PFSK-1 (cell line): Measurements from ENCODE around the gene RASAL2.

ENCODE experiments used
- POLR2AphosphoS5 ChIP-seq: IDR thresholded peaks from 2 replicates; pipeline ENCODE4 v1.6.1; 2012; ENCODE audit warnings: low read depth, mild to moderate bottlenecking, control low read depth, low read length, moderate library complexity
- TF ChIP-seq, protein P1 (sequence below), 2 experiments: IDR thresholded peaks; 2 replicates each; pipeline versions ENCODE4 v1.6.1 to v1.8.0; 2011 to 2012; ENCODE audit warnings: low read depth in 2 of 2, low read length in 2 of 2, control low read depth in 1 of 2, inconsistent platforms in 1 of 2, mild to moderate bottlenecking in 1 of 2, moderate library complexity in 1 of 2; ENCODE audit not compliant: insufficient read depth in 1 of 2

DNA sequence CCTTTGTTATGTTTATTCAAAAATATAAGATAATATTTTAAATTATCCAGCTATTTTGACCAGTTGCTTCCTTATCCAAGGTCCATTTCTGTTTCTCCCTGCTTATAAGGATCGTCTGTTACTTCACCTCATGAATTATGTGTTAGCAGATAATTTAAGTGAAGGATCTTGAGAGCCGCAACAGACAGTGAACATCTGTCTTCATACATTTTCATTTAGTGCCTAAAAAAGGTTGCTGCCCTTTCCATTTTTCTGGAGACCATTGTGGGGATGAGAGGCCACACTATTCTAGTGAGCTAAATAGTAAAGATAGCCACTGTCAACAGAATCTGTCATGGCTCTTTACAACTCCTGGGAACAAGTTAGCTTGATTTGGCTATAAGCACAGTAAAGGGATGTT is 248.8 kb downstream of the RASAL2 start:
- TF ChIP-seq, protein P1, sequence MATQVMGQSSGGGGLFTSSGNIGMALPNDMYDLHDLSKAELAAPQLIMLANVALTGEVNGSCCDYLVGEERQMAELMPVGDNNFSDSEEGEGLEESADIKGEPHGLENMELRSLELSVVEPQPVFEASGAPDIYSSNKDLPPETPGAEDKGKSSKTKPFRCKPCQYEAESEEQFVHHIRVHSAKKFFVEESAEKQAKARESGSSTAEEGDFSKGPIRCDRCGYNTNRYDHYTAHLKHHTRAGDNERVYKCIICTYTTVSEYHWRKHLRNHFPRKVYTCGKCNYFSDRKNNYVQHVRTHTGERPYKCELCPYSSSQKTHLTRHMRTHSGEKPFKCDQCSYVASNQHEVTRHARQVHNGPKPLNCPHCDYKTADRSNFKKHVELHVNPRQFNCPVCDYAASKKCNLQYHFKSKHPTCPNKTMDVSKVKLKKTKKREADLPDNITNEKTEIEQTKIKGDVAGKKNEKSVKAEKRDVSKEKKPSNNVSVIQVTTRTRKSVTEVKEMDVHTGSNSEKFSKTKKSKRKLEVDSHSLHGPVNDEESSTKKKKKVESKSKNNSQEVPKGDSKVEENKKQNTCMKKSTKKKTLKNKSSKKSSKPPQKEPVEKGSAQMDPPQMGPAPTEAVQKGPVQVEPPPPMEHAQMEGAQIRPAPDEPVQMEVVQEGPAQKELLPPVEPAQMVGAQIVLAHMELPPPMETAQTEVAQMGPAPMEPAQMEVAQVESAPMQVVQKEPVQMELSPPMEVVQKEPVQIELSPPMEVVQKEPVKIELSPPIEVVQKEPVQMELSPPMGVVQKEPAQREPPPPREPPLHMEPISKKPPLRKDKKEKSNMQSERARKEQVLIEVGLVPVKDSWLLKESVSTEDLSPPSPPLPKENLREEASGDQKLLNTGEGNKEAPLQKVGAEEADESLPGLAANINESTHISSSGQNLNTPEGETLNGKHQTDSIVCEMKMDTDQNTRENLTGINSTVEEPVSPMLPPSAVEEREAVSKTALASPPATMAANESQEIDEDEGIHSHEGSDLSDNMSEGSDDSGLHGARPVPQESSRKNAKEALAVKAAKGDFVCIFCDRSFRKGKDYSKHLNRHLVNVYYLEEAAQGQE (IDR thresholded peaks at IDR 0.05; ENCODE audit: insufficient read depth in 1 of 2, low read depth in 2 of 2, low read length in 2 of 2) = no peak
- no peak for TF ChIP-seq POLR2AphosphoS5
